Lower lobe of right lung (tissue), 2 donors: Measurements from ENCODE around the gene FOXF2. TPM values are rescaled to one million over a fixed set of nuclear protein-coding genes. Genes with fewer than 3 reads are reported as not detected.

Experiments
- ATAC-seq, 2 donors: fragments of 200-7000 bp; cut with Tn5 transposase; one replicate each; pipeline ENCODE4 v1.9.1; 2020 to 2022; ENCODE audit warnings: mild to moderate bottlenecking in 2 of 2, moderate library complexity in 2 of 2
- DNase-seq: peaks from one replicate; pipeline ENCODE4 v3.0.0-alpha.2; 2020
- H3K27ac ChIP-seq: fragments of 200-600 bp; one replicate; pipeline ENCODE4 v1.8.0; 2022
- H3K27me3 ChIP-seq: fragments of 200-600 bp; one replicate; pipeline ENCODE4 v1.8.0; 2022; ENCODE audit warnings: low read depth
- H3K36me3 ChIP-seq: fragments of 200-600 bp; one replicate; pipeline ENCODE4 v1.8.0; 2022; ENCODE audit warnings: mild to moderate bottlenecking
- H3K4me1 ChIP-seq: fragments of 200-600 bp; one replicate; pipeline ENCODE4 v1.8.0; 2022
- H3K4me3 ChIP-seq: fragments of 200-600 bp; one replicate; pipeline ENCODE4 v1.8.0; 2022; ENCODE audit warnings: mild to moderate bottlenecking
- H3K9me3 ChIP-seq: fragments of 200-600 bp; one replicate; pipeline ENCODE4 v1.8.0; 2022
- CTCF ChIP-seq: fragments of 200-600 bp; IDR thresholded peaks from one replicate; pipeline ENCODE4 v1.8.0; 2022; ENCODE audit warnings: antibody characterized with exemption, mild to moderate bottlenecking
- intact Hi-C: fragments of 100-400 bp; cut with DNase I; formaldehyde crosslinking; loops from one replicate; pipeline ENCODE4 v1.11.0; 2022
- total RNA-seq: library from RNA; stranded (reverse); fragmentation: NEBNext Ultra II Directional; extraction: Animal tissue kit (Norgen Biotek cat#: 25700); gene quantifications from one replicate; pipeline ENCODE4 v1.2.1, GENCODE V29; 2021
- donor health status: DM: no; HTN: yes; CAD: no; lungs with severe emphysema.

FOXF2 gene
- total RNA-seq, 1 donor from 2014 or later = 13.2 TPM

DNA sequence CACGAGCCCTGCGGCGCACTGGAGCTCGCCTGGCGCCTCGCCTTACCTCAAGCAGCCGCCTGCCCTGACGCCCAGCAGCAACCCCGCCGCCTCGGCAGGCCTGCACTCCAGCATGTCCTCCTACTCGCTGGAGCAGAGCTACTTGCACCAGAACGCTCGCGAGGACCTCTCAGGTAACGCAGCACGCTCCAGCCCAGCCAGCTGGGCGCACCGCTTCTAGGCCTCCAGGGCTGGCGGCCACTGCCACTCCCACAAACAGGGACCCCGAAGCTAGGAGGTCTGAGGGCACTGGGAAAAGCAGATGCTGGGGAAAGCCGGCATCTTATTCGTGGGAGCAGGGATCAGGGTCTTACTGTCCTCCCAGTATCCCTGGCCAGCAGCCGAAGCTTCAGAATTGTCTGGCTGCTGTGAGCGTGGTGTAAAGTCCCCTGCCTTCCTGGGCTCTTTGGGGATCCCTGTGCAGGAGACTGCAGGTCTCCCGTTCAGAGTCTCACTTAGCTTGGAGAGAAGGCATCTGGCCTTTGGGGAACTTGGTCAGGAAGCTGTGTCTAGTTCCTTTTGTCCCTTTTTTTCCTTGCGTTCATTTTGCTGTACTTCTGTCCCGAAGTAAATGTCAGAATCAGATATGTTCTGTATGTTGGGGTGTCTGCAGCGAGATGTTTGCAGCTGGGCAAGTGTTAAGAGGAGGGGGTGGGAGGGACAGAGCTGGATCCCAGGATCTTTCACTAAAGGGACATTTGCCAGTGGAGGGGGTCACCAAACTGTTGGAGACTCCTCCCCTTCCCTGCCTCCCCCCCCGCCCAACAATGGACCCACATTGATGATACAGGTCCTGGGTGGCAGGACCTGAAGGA, 1.8 kb downstream of the FOXF2 start:
- H3K4me1 ChIP-seq = peaks cover 27% of the 10 kb centered on the region
- H3K27me3 ChIP-seq = peaks cover 89% of the 10 kb centered on the region
- ATAC-seq (no peak), DNase-seq (no peak)
- H3K9me3 ChIP-seq = no peaks in the 10 kb centered on the region
- intact Hi-C loops = no loop called here
- peak overlapping the region; percentile 65 for H3K27ac ChIP-seq
- no peak for TF ChIP-seq CTCF
- H3K36me3 ChIP-seq = no peaks in the 10 kb centered on the region
- peak overlapping the region; percentile 55 for H3K4me3 ChIP-seq

GRCh38 chr6:1391800-1392309, 2.5 kb downstream of the FOXF2 start:
- Histone ChIP-seq H3K36me3 (no peaks in the 10 kb centered on the region), H3K9me3 (no peaks in the 10 kb centered on the region), H3K27me3 (peaks cover 89% of the 10 kb centered on the region), H3K4me3 (peak overlapping the region; percentile 55), H3K4me1 (peaks cover 30% of the 10 kb centered on the region), H3K27ac (no peak overlapping the region)
- no peak for DNase-seq
- no peak for ATAC-seq
- no peak for TF ChIP-seq CTCF
- intact Hi-C loops = no loop called here

GRCh38 chr6:1392813-1393640, 3.7 kb downstream of the FOXF2 start:
- H3K4me3 ChIP-seq = peak overlapping the region; percentile 49
- peaks cover 86% of the 10 kb centered on the region for H3K27me3 ChIP-seq
- DNase-seq (no peak), ATAC-seq (peak in 1 of 2 donors; percentile 7)
- no peak for TF ChIP-seq CTCF
- no peaks in the 10 kb centered on the region for H3K9me3 ChIP-seq
- intact Hi-C loops = no loop called here
- H3K27ac ChIP-seq = peak overlapping the region; percentile 73
- peaks cover 35% of the 10 kb centered on the region for H3K4me1 ChIP-seq
- no peaks in the 10 kb centered on the region for H3K36me3 ChIP-seq

DNA sequence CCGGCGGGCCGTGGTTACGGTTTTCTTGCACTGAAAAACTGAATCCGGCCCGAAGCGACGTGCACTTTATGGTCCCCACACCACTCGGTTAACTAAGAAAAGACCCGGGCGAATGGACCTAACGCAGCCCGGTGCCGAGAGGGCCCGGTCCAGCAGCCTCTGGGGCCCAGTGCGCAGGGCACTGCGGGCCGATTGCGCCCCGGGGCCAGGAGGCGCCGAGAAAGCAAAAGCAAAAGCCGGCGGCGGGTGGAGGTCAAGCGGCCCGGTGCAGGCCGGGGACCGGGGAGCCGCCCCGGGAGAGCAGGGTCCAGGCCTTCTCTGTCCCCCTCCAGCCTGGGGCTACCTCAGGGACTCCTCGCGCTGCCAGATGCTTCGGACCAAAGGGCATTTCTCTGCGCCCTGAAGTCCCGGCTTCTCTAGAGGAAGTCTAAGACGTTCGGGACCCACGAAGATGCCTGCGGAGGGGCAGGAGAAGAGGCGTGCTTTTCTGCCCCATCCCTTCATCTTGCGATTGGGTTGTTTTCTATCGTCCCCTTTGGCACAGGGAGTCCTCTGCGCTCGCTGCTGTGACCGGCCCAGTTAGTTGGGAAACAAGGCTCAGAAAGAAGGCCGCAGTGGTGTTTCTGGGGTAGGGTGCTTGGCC, 4.4 kb downstream of the FOXF2 start:
- no peak for DNase-seq
- Histone ChIP-seq H3K27ac (peak overlapping the region; percentile 73), H3K9me3 (no peaks in the 10 kb centered on the region), H3K36me3 (no peaks in the 10 kb centered on the region), H3K4me1 (peaks cover 27% of the 10 kb centered on the region), H3K4me3 (peak overlapping the region; percentile 49), H3K27me3 (peaks cover 86% of the 10 kb centered on the region)
- intact Hi-C loops = no loop called here
- peak; percentile 13 to 45 for ATAC-seq
- no peak for TF ChIP-seq CTCF
